ENCODE results near the gene NOC2L.
"Not testable (repeated sequence)": the region's sequence is repeated elsewhere in the genome, so short reads cannot be mapped to it uniquely, and the experiment has no call there.

Gene NOC2L

GRCh38 chr1:978069-978834 is 19.2 kb upstream of the NOC2L start:
- H3K27me3 ChIP-seq (ENCODE audit: control insufficient read depth, insufficient read depth, low read length) = peaks cover 19% of the 10 kb centered on the region
- H3K9me3 ChIP-seq (ENCODE audit: control insufficient read depth, insufficient read depth, low read length) = no peaks in the 10 kb centered on the region
- peaks cover 2% of the 10 kb centered on the region for H3K4me1 ChIP-seq (ENCODE audit: control insufficient read depth, insufficient read depth, low read length)
- H3K9ac ChIP-seq (ENCODE audit: low read depth, low read length) = no peak overlapping the region
- H3K4me3 ChIP-seq (ENCODE audit: low read depth, low read length) = no peak overlapping the region
- no peaks in the 10 kb centered on the region for H3K36me3 ChIP-seq (ENCODE audit: control insufficient read depth, insufficient read depth, low read length)

GRCh38 chr1:976791-977190 is 17.7 kb upstream of the NOC2L start:
- not testable (repeated sequence) for H3K4me1 ChIP-seq (ENCODE audit: control insufficient read depth, insufficient read depth, low read length); H3K4me3 ChIP-seq (ENCODE audit: low read depth, low read length); H3K9ac ChIP-seq (ENCODE audit: low read depth, low read length); H3K36me3 ChIP-seq (ENCODE audit: control insufficient read depth, insufficient read depth, low read length); H3K9me3 ChIP-seq (ENCODE audit: control insufficient read depth, insufficient read depth, low read length)
- peaks cover 11% of the 10 kb centered on the region for H3K27me3 ChIP-seq (ENCODE audit: control insufficient read depth, insufficient read depth, low read length)

- Histone ChIP-seq H3K36me3 (ENCODE audit: control insufficient read depth, insufficient read depth, low read length) (no peaks in the 10 kb centered on the region), H3K4me1 (ENCODE audit: control insufficient read depth, insufficient read depth, low read length) (peaks cover 2% of the 10 kb centered on the region), H3K27me3 (ENCODE audit: control insufficient read depth, insufficient read depth, low read length) (peaks cover 9% of the 10 kb centered on the region), H3K9me3 (ENCODE audit: control insufficient read depth, insufficient read depth, low read length) (no peaks in the 10 kb centered on the region), H3K9ac (ENCODE audit: low read depth, low read length) (no peak overlapping the region), H3K4me3 (ENCODE audit: low read depth, low read length) (no peak overlapping the region)
These were observed 17.0 kb upstream of the NOC2L start for GRCh38 chr1:975896-976683.

- Histone ChIP-seq H3K9me3 (ENCODE audit: control insufficient read depth, insufficient read depth, low read length) (no peaks in the 10 kb centered on the region), H3K27me3 (ENCODE audit: control insufficient read depth, insufficient read depth, low read length) (peaks cover 9% of the 10 kb centered on the region), H3K9ac (ENCODE audit: low read depth, low read length) (no peak overlapping the region), H3K4me1 (ENCODE audit: control insufficient read depth, insufficient read depth, low read length) (peaks cover 2% of the 10 kb centered on the region), H3K4me3 (ENCODE audit: low read depth, low read length) (no peak overlapping the region), H3K36me3 (ENCODE audit: control insufficient read depth, insufficient read depth, low read length) (no peaks in the 10 kb centered on the region)
These were observed 16.3 kb upstream of the NOC2L start for GRCh38 chr1:975365-975764.

GRCh38 chr1:974687-975328 is 15.8 kb upstream of the NOC2L start:
- H3K4me1 ChIP-seq (ENCODE audit: control insufficient read depth, insufficient read depth, low read length) = peaks cover 2% of the 10 kb centered on the region
- H3K4me3 ChIP-seq (ENCODE audit: low read depth, low read length) = no peak overlapping the region
- no peaks in the 10 kb centered on the region for H3K9me3 ChIP-seq (ENCODE audit: control insufficient read depth, insufficient read depth, low read length)
- H3K36me3 ChIP-seq (ENCODE audit: control insufficient read depth, insufficient read depth, low read length) = no peaks in the 10 kb centered on the region
- peaks cover 14% of the 10 kb centered on the region for H3K27me3 ChIP-seq (ENCODE audit: control insufficient read depth, insufficient read depth, low read length)
- H3K9ac ChIP-seq (ENCODE audit: low read depth, low read length) = no peak overlapping the region

- H3K9me3 ChIP-seq (ENCODE audit: control insufficient read depth, insufficient read depth, low read length) = no peaks in the 10 kb centered on the region
- peaks cover 16% of the 10 kb centered on the region for H3K27me3 ChIP-seq (ENCODE audit: control insufficient read depth, insufficient read depth, low read length)
- no peak overlapping the region for H3K9ac ChIP-seq (ENCODE audit: low read depth, low read length)
- H3K4me3 ChIP-seq (ENCODE audit: low read depth, low read length) = no peak overlapping the region
- H3K36me3 ChIP-seq (ENCODE audit: control insufficient read depth, insufficient read depth, low read length) = no peaks in the 10 kb centered on the region
- peaks cover 2% of the 10 kb centered on the region for H3K4me1 ChIP-seq (ENCODE audit: control insufficient read depth, insufficient read depth, low read length)
These were observed 15.2 kb upstream of the NOC2L start for GRCh38 chr1:974293-974640.

GRCh38 chr1:973459-974292 is 14.6 kb upstream of the NOC2L start:
- Histone ChIP-seq H3K4me3 (ENCODE audit: low read depth, low read length) (no peak overlapping the region), H3K4me1 (ENCODE audit: control insufficient read depth, insufficient read depth, low read length) (peaks cover 2% of the 10 kb centered on the region), H3K9me3 (ENCODE audit: control insufficient read depth, insufficient read depth, low read length) (no peaks in the 10 kb centered on the region), H3K36me3 (ENCODE audit: control insufficient read depth, insufficient read depth, low read length) (no peaks in the 10 kb centered on the region), H3K27me3 (ENCODE audit: control insufficient read depth, insufficient read depth, low read length) (peaks cover 21% of the 10 kb centered on the region), H3K9ac (ENCODE audit: low read depth, low read length) (no peak overlapping the region)

- Histone ChIP-seq H3K4me1 (ENCODE audit: control insufficient read depth, insufficient read depth, low read length) (peaks cover 2% of the 10 kb centered on the region), H3K4me3 (ENCODE audit: low read depth, low read length) (no peak overlapping the region), H3K9me3 (ENCODE audit: control insufficient read depth, insufficient read depth, low read length) (no peaks in the 10 kb centered on the region), H3K36me3 (ENCODE audit: control insufficient read depth, insufficient read depth, low read length) (no peaks in the 10 kb centered on the region), H3K9ac (ENCODE audit: low read depth, low read length) (no peak overlapping the region), H3K27me3 (ENCODE audit: control insufficient read depth, insufficient read depth, low read length) (peaks cover 29% of the 10 kb centered on the region)
These were observed 13.8 kb upstream of the NOC2L start for GRCh38 chr1:972726-973458.

GRCh38 chr1:971751-972506 is 12.9 kb upstream of the NOC2L start:
- H3K9me3 ChIP-seq (ENCODE audit: control insufficient read depth, insufficient read depth, low read length) = no peaks in the 10 kb centered on the region
- H3K4me1 ChIP-seq (ENCODE audit: control insufficient read depth, insufficient read depth, low read length) = peaks cover 2% of the 10 kb centered on the region
- H3K27me3 ChIP-seq (ENCODE audit: control insufficient read depth, insufficient read depth, low read length) = peaks cover 39% of the 10 kb centered on the region
- H3K9ac ChIP-seq (ENCODE audit: low read depth, low read length) = no peak overlapping the region
- no peak overlapping the region for H3K4me3 ChIP-seq (ENCODE audit: low read depth, low read length)
- H3K36me3 ChIP-seq (ENCODE audit: control insufficient read depth, insufficient read depth, low read length) = no peaks in the 10 kb centered on the region

GRCh38 chr1:970973-971730 is 12.1 kb upstream of the NOC2L start:
- Histone ChIP-seq H3K9ac (ENCODE audit: low read depth, low read length) (no peak overlapping the region), H3K4me1 (ENCODE audit: control insufficient read depth, insufficient read depth, low read length) (peaks cover 2% of the 10 kb centered on the region), H3K27me3 (ENCODE audit: control insufficient read depth, insufficient read depth, low read length) (peaks cover 43% of the 10 kb centered on the region)

More at GRCh38 chr1:970973-971730, 12.1 kb upstream of the NOC2L start:
- Histone ChIP-seq H3K9me3 (ENCODE audit: control insufficient read depth, insufficient read depth, low read length) (no peaks in the 10 kb centered on the region), H3K36me3 (ENCODE audit: control insufficient read depth, insufficient read depth, low read length) (no peaks in the 10 kb centered on the region), H3K4me3 (ENCODE audit: low read depth, low read length) (no peak overlapping the region)

All from iPS-15b (cell line).